Keratinocyte (primary cell): ENCODE data around the gene FHIT. TPM values are rescaled to one million over a fixed set of nuclear protein-coding genes. Genes with fewer than 3 reads are reported as not detected.

ENCODE experiments used
- DNase-seq: peaks from one replicate; pipeline ENCODE4 v3.0.0-alpha.2; 2011; ENCODE audit warnings: low read depth, missing footprints, low spot score
- FAIRE-seq: peaks from 2 replicates; lab custom pipeline; 2011; peaks lifted over from hg19 to GRCh38; lab: Jason Lieb, UNC
- H2AFZ ChIP-seq: 2 replicates; pipeline ENCODE4 v1.6.0; 2012; ENCODE audit warnings: low read length, control low read depth, inconsistent platforms; ENCODE audit not compliant: control insufficient read depth
- H3K27ac ChIP-seq: 2 replicates; pipeline ENCODE4 v1.5.1; 2011; ENCODE audit warnings: low read length; ENCODE audit not compliant: control insufficient read depth, insufficient read depth
- H3K27me3 ChIP-seq: 3 replicates; pipeline ENCODE4 v1.6.0; 2011; ENCODE audit warnings: low read length; ENCODE audit not compliant: control insufficient read depth, insufficient read depth; ENCODE audit errors: extremely low read depth
- H3K36me3 ChIP-seq, 2 experiments: 2 replicates in 1 of 2; 3 replicates in 1 of 2; pipeline ENCODE4 v1.5.1; 2011; ENCODE audit warnings: low read length in 2 of 2, mild to moderate bottlenecking in 1 of 2; ENCODE audit not compliant: control insufficient read depth in 2 of 2, insufficient read depth in 2 of 2; ENCODE audit errors: extremely low read depth in 1 of 2
- H3K4me1 ChIP-seq: 3 replicates; pipeline ENCODE4 v1.5.1; 2011; ENCODE audit warnings: low read length; ENCODE audit not compliant: control insufficient read depth, insufficient read depth; ENCODE audit errors: extremely low read depth
- H3K4me2 ChIP-seq: 3 replicates; pipeline ENCODE4 v1.6.0; 2011; ENCODE audit warnings: low read depth, low read length; ENCODE audit not compliant: control insufficient read depth, insufficient read depth; ENCODE audit errors: extremely low read depth
- H3K4me3 ChIP-seq, 3 experiments: fragments of 200-600 bp in 1 of 3; sonication (generic) in 1 of 3; 2 replicates in 2 of 3; 3 replicates in 1 of 3; pipeline ENCODE4 v1.5.1; 2011 to 2016; ENCODE audit warnings: low read length in 3 of 3, mild to moderate bottlenecking in 3 of 3, control low read depth in 2 of 3, inconsistent platforms in 1 of 3, low read depth in 1 of 3, mixed read lengths in 1 of 3, mixed run types in 1 of 3, moderate library complexity in 1 of 3; ENCODE audit not compliant: control insufficient read depth in 2 of 3, insufficient read depth in 2 of 3; ENCODE audit errors: extremely low read depth in 1 of 3
- H3K79me2 ChIP-seq: 2 replicates; pipeline ENCODE4 v1.6.0; 2012; ENCODE audit warnings: low read length; ENCODE audit not compliant: control insufficient read depth, insufficient read depth
- H3K9ac ChIP-seq: 3 replicates; pipeline ENCODE4 v1.6.0; 2011; ENCODE audit warnings: low read length; ENCODE audit not compliant: control insufficient read depth, insufficient read depth; ENCODE audit errors: extremely low read depth
- H3K9me1 ChIP-seq: 3 replicates; pipeline ENCODE4 v1.6.0; 2011; ENCODE audit warnings: low read length; ENCODE audit not compliant: control insufficient read depth, insufficient read depth; ENCODE audit errors: extremely low read depth
- H3K9me3 ChIP-seq: 2 replicates; pipeline ENCODE4 v1.5.1; 2012; ENCODE audit warnings: low read depth, low read length; ENCODE audit not compliant: control insufficient read depth
- H4K20me1 ChIP-seq: 3 replicates; pipeline ENCODE4 v1.6.0; 2011; ENCODE audit warnings: low read length; ENCODE audit not compliant: control insufficient read depth, insufficient read depth; ENCODE audit errors: extremely low read depth
- CTCF ChIP-seq, 3 experiments: IDR thresholded peaks in 1 of 3; conservative IDR thresholded peaks in 1 of 3; optimal IDR thresholded peaks in 1 of 3; 2 replicates in 2 of 3; 3 replicates in 1 of 3; pipeline versions ENCODE3 to v1.5.1; 2011; ENCODE audit warnings: low read length in 3 of 3, mild to moderate bottlenecking in 3 of 3, moderate library complexity in 2 of 3, control low read depth in 1 of 3, inconsistent platforms in 1 of 3; ENCODE audit not compliant: insufficient read depth in 2 of 3; ENCODE audit errors: extremely low read depth in 1 of 3
- EZH2 ChIP-seq: IDR thresholded peaks from one replicate; pipeline ENCODE4 v1.6.1; 2012; ENCODE audit warnings: inconsistent platforms, mild to moderate bottlenecking, low read length, moderate library complexity
- dilution Hi-C: fragments of 300-500 bp; cut with MboI; formaldehyde crosslinking; loops from one replicate; pipeline ENCODE4 v1.7.0; 2020; ENCODE audit warnings: low sequenced_read_pairs; ENCODE audit not compliant: extremely low pct_ligation_motif_present
- polyA plus RNA-seq, 5 experiments: library from polyadenylated mRNA; depleted of rRNA in 3 of 5; stranded (reverse) in 3 of 5; stranded (forward) in 1 of 5; unstranded in 1 of 5; fragments of >200 nt; gene quantifications; 1 replicate in 1 of 5; 2 replicates in 3 of 5; 3 replicates in 1 of 5; pipeline versions ENCODE4 v1.2.1 to v1.2.3, GENCODE V29; 2011 to 2012; ENCODE audit warnings: missing spikeins in 2 of 5, low read depth in 1 of 5, low replicate concordance in 1 of 5

FHIT gene
- polyA plus RNA-seq, 1 donor (not counting 4 experiments of a cell fraction or from before 2014, with no cell fraction given): 2.2 TPM

DNA sequence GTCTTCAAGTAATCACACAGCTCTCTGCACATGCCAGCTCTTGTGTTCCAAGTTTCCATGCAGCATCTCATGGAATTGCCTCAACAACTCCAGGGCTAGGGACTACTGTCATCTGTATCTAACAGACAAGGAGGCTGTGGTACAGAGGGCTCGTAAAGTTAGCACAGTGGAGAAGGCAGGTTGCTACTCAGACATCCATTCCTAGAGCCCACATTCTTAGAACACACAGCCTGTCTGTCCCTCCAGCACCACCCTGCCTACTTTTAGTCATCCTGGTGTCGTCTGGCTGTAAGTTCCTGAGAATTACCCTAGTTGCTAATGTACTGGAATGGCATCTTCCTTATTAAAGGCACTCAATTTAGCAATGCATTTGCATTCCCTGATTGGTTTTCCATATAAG is 862.5 kb downstream of the FHIT start:
- no peaks in the 10 kb centered on the region for H3K9me1 ChIP-seq
- H2AFZ ChIP-seq: no peak overlapping the region
- H3K9ac ChIP-seq: no peak overlapping the region
- no peak overlapping the region for H3K4me2 ChIP-seq
- no peaks in the 10 kb centered on the region for H4K20me1 ChIP-seq
- DNase-seq: no peak
- H3K79me2 ChIP-seq: no peaks in the 10 kb centered on the region
- H3K27ac ChIP-seq: no peak overlapping the region
- no peak overlapping the region for H3K4me3 ChIP-seq
- FAIRE-seq: no peak
- H3K9me3 ChIP-seq: no peaks in the 10 kb centered on the region
- TF ChIP-seq EZH2: no peak
- no peak for TF ChIP-seq CTCF (optimal IDR thresholded peaks at IDR 0.05 in 1 of 3, IDR thresholded peaks at IDR 0.05 in 1 of 3, conservative IDR thresholded peaks at IDR 0.05 in 1 of 3; ENCODE audit: extremely low read depth in 1 of 3, insufficient read depth in 2 of 3, low read length in 3 of 3)
- no peaks in the 10 kb centered on the region for H3K4me1 ChIP-seq
- H3K36me3 ChIP-seq: no peaks in the 10 kb centered on the region
- dilution Hi-C loops: no loop called here
- H3K27me3 ChIP-seq: no peaks in the 10 kb centered on the region

GRCh38 chr3:60386306-60386705 is 864.9 kb downstream of the FHIT start:
- Histone ChIP-seq H3K4me3 (no peak overlapping the region), H3K9ac (no peak overlapping the region), H2AFZ (no peak overlapping the region), H3K9me1 (no peaks in the 10 kb centered on the region), H3K36me3 (no peaks in the 10 kb centered on the region), H3K4me1 (no peaks in the 10 kb centered on the region), H3K9me3 (no peaks in the 10 kb centered on the region), H3K4me2 (no peak overlapping the region), H3K27me3 (no peaks in the 10 kb centered on the region), H3K27ac (no peak overlapping the region), H3K79me2 (no peaks in the 10 kb centered on the region), H4K20me1 (no peaks in the 10 kb centered on the region)
- dilution Hi-C loops: no loop called here
- no peak for DNase-seq
- no peak for FAIRE-seq
- TF ChIP-seq CTCF (optimal IDR thresholded peaks at IDR 0.05 in 1 of 3, IDR thresholded peaks at IDR 0.05 in 1 of 3, conservative IDR thresholded peaks at IDR 0.05 in 1 of 3; ENCODE audit: extremely low read depth in 1 of 3, insufficient read depth in 2 of 3, low read length in 3 of 3) (no peak), EZH2 (no peak)
